ENCODE measurements around the gene TEKT2.

Gene TEKT2

GRCh38 chr1:36107394-36107793, 23.5 kb downstream of the TEKT2 start:
- no peak for DNase-seq

- DNase-seq = no peak
Observed at GRCh38 chr1:36108314-36108713, 24.4 kb downstream of the TEKT2 start.

DNA sequence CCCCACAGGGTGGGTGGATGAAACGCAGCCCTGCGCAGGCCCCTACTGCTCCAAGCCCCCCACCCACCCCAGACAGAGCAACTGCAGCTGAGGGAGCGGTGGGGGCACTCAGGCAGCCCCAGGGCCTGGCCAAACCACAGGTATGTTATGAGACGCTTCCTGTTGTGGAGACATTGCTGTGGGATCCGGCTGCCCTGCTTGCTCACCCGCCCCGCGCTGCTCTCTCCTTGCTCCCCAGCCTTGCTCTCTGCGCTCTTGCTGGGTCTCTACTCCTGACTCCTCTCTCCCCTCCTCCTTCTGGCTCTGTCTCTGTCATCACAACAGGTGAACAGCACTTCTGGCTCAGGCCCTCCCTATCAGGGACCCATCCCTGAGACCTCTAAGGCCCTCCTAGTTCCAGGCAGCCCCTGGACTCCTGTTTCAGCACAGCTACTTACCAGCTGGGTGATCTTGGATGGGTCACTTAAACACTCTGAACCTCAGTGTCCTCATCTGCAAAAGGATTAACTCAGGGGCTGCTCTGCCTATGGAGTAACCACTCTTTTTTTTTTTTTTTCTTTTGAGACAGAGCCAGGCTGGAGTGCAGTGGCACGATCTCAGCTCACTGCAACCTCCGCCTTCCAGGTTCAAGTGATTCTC, 25.3 kb downstream of the TEKT2 start:
- DNase-seq = no peak

DNA sequence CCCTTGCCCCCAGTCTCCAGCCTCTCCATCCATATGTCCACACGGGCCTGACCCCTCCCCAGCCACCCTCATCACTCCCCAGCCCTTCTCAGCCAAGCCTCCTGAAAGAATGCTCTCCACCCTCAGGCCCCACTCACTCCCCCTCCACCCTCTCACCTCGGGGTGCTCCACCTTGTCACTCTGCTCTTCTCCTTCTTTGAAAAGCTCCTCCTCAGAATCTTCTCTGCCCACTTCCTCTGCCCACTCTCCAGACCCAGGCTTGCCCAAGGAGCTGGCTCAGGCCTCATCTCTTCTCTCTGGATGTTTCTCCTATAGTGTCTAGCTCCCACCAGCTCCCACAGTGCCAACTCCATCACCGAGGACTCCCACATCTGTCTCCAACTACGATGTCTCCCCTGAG, 27.3 kb downstream of the TEKT2 start:
- DNase-seq = no peak

DNA sequence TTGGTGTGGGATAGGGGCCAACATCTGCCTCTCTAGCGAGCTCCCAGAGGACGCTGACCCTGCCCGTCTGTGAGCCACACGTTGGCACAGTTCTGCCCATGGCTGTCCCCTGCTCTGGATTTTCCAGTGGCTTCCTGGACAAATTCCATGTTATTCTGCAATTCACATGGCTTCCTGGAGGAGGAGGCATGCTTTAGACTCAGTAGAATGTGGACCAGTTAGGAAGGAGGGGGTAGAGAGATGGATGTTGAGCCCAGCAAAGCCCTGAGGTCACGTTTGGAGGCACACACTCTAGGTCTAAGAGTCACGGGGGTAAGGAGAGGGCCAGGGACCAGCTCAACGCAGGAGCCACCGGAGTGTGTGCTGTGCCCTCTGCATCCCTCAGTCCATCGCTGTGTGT, 28.9 kb downstream of the TEKT2 start:
- no peak for DNase-seq

- DNase-seq = no peak
Observed at GRCh38 chr1:36114371-36114770, 30.5 kb downstream of the TEKT2 start.

DNA sequence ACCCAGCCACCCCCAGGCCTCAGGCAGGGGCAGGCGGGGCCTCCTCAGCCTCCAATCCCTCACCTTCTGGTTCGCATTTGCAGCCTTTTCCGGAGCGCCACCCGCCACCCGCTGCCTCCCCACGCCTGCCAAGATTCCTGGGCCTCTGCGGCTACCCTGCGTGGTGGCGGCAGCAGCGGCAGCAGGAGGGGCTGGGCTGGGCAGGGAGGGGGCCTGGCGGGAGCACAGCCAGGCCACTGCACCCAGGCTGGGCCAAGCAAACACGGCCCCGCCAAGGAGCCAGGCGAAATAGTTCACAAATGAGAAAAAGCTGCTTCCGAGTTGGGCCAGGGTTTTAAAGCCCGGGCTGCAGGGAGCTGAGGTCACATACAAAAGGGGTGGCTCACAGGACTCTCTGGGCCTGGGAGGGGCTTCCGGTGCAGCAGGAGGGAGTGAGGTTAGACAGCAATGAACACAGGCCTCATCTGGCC, 31.3 kb downstream of the TEKT2 start:
- no peak for DNase-seq

- DNase-seq = no peak
Observed at GRCh38 chr1:36115931-36116330, 32.0 kb downstream of the TEKT2 start.

GRCh38 chr1:36116901-36117300, 33.0 kb downstream of the TEKT2 start:
- no peak for DNase-seq

- DNase-seq = no peak
Observed at GRCh38 chr1:36118447-36119204, 34.7 kb downstream of the TEKT2 start.

GRCh38 chr1:36119456-36119855, 35.6 kb downstream of the TEKT2 start:
- DNase-seq = no peak

GRCh38 chr1:36122062-36123030, 38.5 kb downstream of the TEKT2 start:
- DNase-seq = no peak

- DNase-seq = no peak
Observed at GRCh38 chr1:36123356-36123755, 39.5 kb downstream of the TEKT2 start.

DNA sequence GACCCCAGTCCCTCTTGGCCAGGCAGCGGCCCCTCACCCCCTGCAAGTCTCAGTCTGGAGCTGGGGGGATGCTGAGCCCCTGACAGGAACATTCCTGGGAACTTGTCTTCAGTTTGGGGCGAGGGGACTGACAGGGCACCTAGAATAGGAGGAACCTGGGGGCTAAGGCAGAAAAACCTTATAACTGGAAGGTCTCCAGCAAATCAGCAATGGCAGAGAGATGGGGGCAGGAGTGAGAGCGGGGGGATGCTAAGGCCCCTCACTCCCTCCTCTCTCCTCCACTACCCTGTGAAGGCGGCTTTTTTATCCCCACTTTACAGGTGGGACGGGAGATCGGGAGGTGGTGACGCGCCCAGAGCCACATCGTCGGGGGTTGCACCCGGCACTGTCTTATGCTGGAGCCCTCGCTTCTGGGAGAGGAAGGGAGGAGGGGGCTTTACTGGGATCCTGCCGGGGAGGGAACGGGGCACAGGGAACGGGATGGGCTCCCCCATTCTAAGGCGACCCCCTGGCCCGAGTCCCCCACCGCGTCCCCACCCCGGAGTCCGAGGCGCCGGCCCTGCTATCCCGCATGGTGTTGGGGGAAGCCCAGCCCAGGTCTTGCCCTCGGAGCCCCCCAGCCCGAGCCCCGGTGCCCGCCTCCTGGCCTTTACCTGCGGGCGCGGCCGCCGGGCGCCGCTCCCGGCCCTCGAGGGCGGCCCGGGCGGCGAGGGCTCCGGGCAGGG, 40.7 kb downstream of the TEKT2 start:
- no peak for DNase-seq

DNA sequence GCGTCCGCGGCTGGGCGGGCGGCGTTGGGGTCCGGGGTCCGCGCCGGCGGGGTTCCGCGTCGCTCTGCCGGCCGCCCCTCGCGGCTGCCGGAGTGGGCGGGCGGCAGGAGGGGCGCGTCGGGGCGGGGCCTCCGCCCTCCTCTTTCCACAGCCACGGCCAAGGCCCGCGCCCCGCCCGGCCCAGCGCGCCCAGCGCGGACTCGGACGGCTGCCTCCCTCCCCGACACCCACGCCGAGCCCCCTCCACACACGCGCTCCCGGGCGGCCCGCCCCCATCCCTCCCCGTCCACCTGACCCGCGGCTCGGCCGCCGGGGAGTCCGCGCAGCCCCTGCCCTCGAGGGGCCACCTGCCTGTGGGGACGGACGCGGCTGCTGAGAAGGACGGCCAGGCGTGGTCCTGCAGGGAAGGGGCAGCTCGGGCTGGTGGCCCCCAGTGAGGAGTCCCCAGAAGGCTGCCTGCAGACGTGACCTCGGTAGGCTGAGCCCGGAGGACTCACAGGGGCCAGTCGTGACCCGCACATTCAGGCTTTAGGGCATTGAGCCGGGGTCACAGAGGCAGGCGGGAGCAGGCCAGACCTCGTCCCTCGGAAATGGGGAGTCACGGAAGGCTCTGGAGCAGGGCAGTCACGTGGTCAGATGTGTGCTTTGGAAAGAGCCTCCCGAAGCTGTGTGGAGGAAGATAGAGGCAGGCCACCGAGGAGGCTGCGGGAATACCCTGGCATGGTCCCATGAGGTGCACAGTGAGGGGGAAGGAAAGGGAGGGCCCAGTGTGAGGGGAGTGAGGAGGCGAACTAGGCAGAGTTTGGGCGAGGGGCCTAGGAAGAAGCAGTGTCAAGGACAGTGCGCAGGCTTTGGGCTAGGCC, 41.5 kb downstream of the TEKT2 start, which contains the start of gene COL8A2:
Gene COL8A2 (minus strand): TSS at position 94 of the 863 bp plus-strand sequence. CDS start 24,980 bp downstream, outside the sequence.
- no peak for DNase-seq

DNA sequence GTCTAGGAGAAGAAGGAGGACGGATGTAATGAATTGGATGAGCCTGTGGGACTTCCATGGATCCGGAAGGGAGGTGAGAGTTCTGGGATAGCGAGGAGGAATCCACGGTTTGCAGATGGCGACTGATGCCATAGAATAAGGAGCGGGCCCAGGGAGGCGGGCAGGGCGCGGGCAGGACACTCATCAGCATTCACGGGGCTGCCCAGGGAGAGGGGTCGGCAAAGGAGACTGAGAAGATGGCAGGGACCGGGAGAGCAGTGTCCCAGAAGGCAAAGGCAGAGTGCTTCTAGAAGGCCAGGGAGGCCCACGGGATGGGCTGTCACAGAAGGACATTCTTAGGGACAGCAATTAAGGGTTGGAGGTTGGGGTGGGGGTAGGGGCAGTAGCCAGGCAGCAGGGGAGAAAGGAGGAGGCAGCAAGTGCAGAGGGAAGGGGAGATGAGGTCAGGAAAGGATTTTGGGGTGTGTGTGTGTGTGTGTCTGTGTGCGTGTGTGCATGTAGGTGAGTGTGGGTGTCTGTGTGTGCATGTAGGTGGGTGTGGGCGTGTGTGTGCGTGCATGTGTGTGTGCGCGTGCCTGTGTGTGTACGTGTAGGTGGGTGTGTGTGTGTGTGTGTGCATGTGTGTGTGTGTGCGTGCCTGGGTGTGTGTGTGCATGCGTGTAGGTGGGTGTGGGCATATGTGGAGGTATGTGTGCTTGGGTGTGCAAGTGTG, 42.3 kb downstream of the TEKT2 start:
- DNase-seq = no peak

GRCh38 chr1:36126797-36127500, 43.1 kb downstream of the TEKT2 start:
- no peak for DNase-seq

DNA sequence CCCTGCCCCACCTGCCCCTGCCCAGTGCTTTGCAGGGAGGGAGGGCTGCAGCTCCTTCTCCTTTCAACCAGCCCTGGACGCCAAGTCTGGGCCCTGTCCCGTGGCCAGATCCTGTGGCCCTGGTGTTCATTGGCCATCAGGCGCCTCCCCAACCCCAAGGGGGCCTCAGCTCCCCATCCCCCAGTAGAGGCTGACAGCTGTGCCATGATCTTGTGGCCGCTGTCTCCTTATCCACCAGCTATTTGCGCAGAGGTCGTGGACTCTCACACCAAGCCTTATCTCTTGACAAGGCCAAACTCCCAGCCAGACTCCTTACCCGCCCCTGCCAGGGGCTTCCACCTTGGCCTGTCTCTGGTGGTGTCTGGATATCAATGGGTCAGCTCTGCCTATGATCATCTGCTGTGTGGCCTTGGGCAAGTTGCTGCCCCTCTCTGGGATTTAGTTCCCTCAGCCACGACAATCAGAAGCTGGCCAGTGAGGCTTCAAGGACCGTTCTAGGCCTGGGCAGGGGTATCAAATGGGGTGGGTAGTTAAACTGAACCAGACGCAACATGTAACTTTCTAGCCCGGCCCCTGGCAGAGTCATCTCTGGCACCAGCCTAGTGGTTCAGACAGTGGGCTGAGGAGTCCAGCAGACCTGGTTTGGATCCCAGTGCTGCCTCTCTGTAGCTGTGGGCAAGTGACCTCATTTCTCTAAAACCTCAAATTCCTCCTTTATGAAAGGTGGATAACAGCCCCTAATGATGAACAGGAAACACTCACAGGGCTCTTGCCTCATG, 44.4 kb downstream of the TEKT2 start:
- DNase-seq = no peak

- no peak for DNase-seq
Observed at GRCh38 chr1:36128905-36129206, 45.0 kb downstream of the TEKT2 start.

GRCh38 chr1:36132029-36132428, 48.1 kb downstream of the TEKT2 start:
- DNase-seq = no peak
